ENCODE results near the gene SPAG9. TPM values are rescaled to one million over a fixed set of nuclear protein-coding genes. Genes with fewer than 3 reads are reported as not detected.
A peak's percentile ranks its signal among the peaks of the same experiment; 100 is the strongest.

Gene SPAG9
- total RNA-seq, 1 experiment from 2014 or later, result 130 TPM

DNA sequence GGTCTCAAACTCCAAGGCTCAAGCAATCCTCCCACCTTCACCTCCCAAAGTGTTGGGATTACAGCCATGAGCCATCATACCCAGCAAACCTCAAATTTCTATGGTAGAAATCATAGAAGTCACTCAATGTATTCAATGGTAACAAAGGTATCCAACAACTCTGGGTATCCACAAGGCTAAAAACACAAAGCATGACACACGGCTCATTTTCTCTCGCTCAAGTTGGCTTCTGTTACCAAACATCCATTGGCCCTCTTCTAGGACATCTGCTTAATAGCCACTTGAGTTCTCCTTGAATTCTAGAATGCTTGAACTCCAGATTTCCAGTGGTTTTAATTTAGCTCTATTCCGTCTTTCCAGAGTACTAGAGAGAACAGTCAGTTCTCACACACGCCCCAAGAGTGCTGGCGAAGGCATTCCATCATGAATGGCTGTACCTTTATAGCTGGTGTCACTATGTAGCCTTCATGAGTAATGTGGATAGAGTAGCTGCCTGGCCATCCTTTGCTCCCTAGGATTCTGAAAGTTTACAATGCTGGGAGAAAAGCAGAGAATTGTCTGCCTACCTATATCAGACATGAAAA, 42.6 kb downstream of the SPAG9 start:
- Histone ChIP-seq H3K4me3 (ENCODE audit: low read depth, low read length) (no peak overlapping the region), H3K9me3 (no peaks in the 10 kb centered on the region), H3K36me3 (ENCODE audit: control insufficient read depth, insufficient read depth, low read length) (peaks cover 1% of the 10 kb centered on the region; the same call in 1 of the 2 replicates), H3K27me3 (replicated peaks; ENCODE audit: control insufficient read depth, insufficient read depth, low read length) (no peaks in the 10 kb centered on the region), H3K4me1 (peaks cover 10% of the 10 kb centered on the region; the same call in 1 of the 2 replicates)
- Mint-ChIP-seq H3K9me3 (ENCODE audit: unreplicated experiment) (no peaks in the 10 kb centered on the region), H3K36me3 (ENCODE audit: insufficient read depth, unreplicated experiment) (peaks cover 76% of the 10 kb centered on the region), H3K4me3 (ENCODE audit: unreplicated experiment) (no peak overlapping the region), H3K4me1 (ENCODE audit: low read depth, unreplicated experiment) (peaks cover 21% of the 10 kb centered on the region), H3K27me3 (ENCODE audit: insufficient read depth, unreplicated experiment) (no peaks in the 10 kb centered on the region), H3K27ac (ENCODE audit: unreplicated experiment) (peak overlapping the region; percentile 37)
- no peak for TF ChIP-seq CTCF (IDR thresholded peaks at IDR 0.05; ENCODE audit: insufficient read depth in 1 of 2, low read depth in 1 of 2, low read length in 1 of 2, severe bottlenecking in 1 of 2, unreplicated experiment in 1 of 2)
- intact Hi-C loops (cut with micrococcal nuclease; ENCODE audit: unreplicated experiment), result no loop called here
- DNase-seq, result no peak
- CTCF ChIA-PET, result interaction anchor here (0.9 kb wide), 1 partner anchor 21 kb away, joined by 3 read pairs; no protein-coding TSS in a partner anchor
- BruUV-seq (replicated peaks), result no TSS peak
- POLR2A ChIA-PET, result no interaction called here

- Histone ChIP-seq H3K9me3 (no peaks in the 10 kb centered on the region), H3K4me1 (peaks cover 10% of the 10 kb centered on the region; the same call in 1 of the 2 replicates), H3K36me3 (ENCODE audit: control insufficient read depth, insufficient read depth, low read length) (peaks cover 1% of the 10 kb centered on the region; the same call in 1 of the 2 replicates), H3K4me3 (ENCODE audit: low read depth, low read length) (no peak overlapping the region), H3K27me3 (replicated peaks; ENCODE audit: control insufficient read depth, insufficient read depth, low read length) (no peaks in the 10 kb centered on the region)
- no peaks in the 10 kb centered on the region for H3K27me3 Mint-ChIP-seq (ENCODE audit: insufficient read depth, unreplicated experiment)
- BruUV-seq (replicated peaks), result no TSS peak
- intact Hi-C loops (cut with micrococcal nuclease; ENCODE audit: unreplicated experiment), result no loop called here
- POLR2A ChIA-PET, result no interaction called here
- H3K4me1 Mint-ChIP-seq (ENCODE audit: low read depth, unreplicated experiment), result peaks cover 13% of the 10 kb centered on the region
- no peak overlapping the region for H3K4me3 Mint-ChIP-seq (ENCODE audit: unreplicated experiment)
- no peaks in the 10 kb centered on the region for H3K9me3 Mint-ChIP-seq (ENCODE audit: unreplicated experiment)
- peaks cover 69% of the 10 kb centered on the region for H3K36me3 Mint-ChIP-seq (ENCODE audit: insufficient read depth, unreplicated experiment)
- no peak for TF ChIP-seq CTCF (IDR thresholded peaks at IDR 0.05; ENCODE audit: insufficient read depth in 1 of 2, low read depth in 1 of 2, low read length in 1 of 2, severe bottlenecking in 1 of 2, unreplicated experiment in 1 of 2)
- no peak for DNase-seq
- CTCF ChIA-PET, result interaction anchor here (0.9 to 1.2 kb wide), 3 partner anchors 20 to 77 kb away, joined by 3 read pairs; partner anchors contain the start of gene NME1
- no peak overlapping the region for H3K27ac Mint-ChIP-seq (ENCODE audit: unreplicated experiment)
These were observed 43.8 kb downstream of the SPAG9 start for GRCh38 chr17:51076821-51077220.

GRCh38 chr17:51071556-51071955, 49.1 kb downstream of the SPAG9 start:
- CTCF ChIA-PET, result no interaction called here
- H3K4me1 Mint-ChIP-seq (ENCODE audit: low read depth, unreplicated experiment), result peaks cover 14% of the 10 kb centered on the region
- Histone ChIP-seq H3K4me1 (peaks cover 13% of the 10 kb centered on the region), H3K4me3 (ENCODE audit: low read depth, low read length) (no peak overlapping the region), H3K36me3 (ENCODE audit: control insufficient read depth, insufficient read depth, low read length) (no peaks in the 10 kb centered on the region), H3K9me3 (no peaks in the 10 kb centered on the region), H3K27me3 (replicated peaks; ENCODE audit: control insufficient read depth, insufficient read depth, low read length) (no peaks in the 10 kb centered on the region)
- peaks cover 37% of the 10 kb centered on the region for H3K36me3 Mint-ChIP-seq (ENCODE audit: insufficient read depth, unreplicated experiment)
- POLR2A ChIA-PET, result no interaction called here
- no peaks in the 10 kb centered on the region for H3K9me3 Mint-ChIP-seq (ENCODE audit: unreplicated experiment)
- intact Hi-C loops (cut with micrococcal nuclease; ENCODE audit: unreplicated experiment), result no loop called here
- H3K4me3 Mint-ChIP-seq (ENCODE audit: unreplicated experiment), result no peak overlapping the region
- no TSS peak for BruUV-seq (replicated peaks)
- no peak overlapping the region for H3K27ac Mint-ChIP-seq (ENCODE audit: unreplicated experiment)
- no peaks in the 10 kb centered on the region for H3K27me3 Mint-ChIP-seq (ENCODE audit: insufficient read depth, unreplicated experiment)
- TF ChIP-seq CTCF (IDR thresholded peaks at IDR 0.05; ENCODE audit: insufficient read depth in 1 of 2, low read depth in 1 of 2, low read length in 1 of 2, severe bottlenecking in 1 of 2, unreplicated experiment in 1 of 2), result no peak
- no peak for DNase-seq
